IPS-NIHi11 (cell line): ENCODE results near the gene LMX1A.

ENCODE experiments used
- DNase-seq: peaks from one replicate; pipeline ENCODE4 v3.0.0; 2012; ENCODE audit warnings: mixed read lengths, low spot score

Gene LMX1A

GRCh38 chr1:165161130-165161529, 195.4 kb downstream of the LMX1A start:
- no peak for DNase-seq

- DNase-seq, result peak; percentile 17
Observed at GRCh38 chr1:165153182-165153581, 203.3 kb downstream of the LMX1A start.

GRCh38 chr1:165152727-165153126, 203.8 kb downstream of the LMX1A start:
- DNase-seq, result peak; percentile 62

GRCh38 chr1:165152109-165152508, 204.4 kb downstream of the LMX1A start:
- no peak for DNase-seq
